Measurements from ENCODE around the gene DR1.

DNA sequence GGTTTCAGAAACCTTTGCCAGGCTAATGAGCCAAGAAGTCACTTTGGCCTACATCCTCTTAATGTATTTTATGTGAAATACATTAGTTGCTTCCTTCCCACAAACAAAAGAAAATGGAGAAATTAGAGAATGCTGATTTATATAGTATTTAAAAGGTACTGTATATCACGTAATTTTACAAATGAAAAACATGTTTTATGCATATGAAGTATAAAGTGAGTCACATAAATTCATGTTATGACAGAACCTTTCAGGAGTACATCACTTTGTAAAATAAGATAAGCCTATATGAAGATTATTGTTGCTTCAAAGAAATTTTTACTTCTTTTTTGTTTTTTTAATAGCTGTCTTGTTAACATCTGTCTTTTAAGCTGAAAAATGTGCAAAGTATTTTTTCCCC, 4.6 kb downstream of the DR1 start:
- TF ChIP-seq GATA2 (IDR thresholded peaks at IDR 0.05; ENCODE audit: low read depth, low read length) = no peak
- no peak for TF ChIP-seq GATA3 (IDR thresholded peaks at IDR 0.05; ENCODE audit: low read depth, low read length)
